Measurements from ENCODE around the gene FAM118A.

DNA sequence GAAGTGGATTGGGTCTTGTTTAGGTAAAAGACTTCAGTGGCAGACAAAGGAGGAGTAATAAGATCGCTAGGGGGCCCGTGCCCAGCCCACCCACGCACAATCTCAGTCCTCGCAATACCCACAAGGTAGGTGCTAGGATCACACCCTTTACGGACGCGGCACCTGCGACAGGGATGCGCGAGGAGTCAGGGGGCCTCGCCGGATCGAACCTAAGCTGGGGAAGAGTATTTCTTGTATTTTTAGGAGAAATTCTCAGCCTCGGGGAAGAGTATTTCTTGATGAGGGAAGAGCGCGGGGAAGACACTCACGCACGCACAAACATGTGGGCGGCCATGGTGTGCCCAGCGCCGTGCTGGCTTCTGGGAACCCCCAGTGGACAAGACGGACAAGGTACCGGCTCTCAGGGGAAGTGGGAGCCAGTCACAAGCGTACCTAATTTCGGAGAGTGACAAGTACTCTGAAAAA lies 745 bp upstream of the FAM118A start:
- TF ChIP-seq, protein P1, sequence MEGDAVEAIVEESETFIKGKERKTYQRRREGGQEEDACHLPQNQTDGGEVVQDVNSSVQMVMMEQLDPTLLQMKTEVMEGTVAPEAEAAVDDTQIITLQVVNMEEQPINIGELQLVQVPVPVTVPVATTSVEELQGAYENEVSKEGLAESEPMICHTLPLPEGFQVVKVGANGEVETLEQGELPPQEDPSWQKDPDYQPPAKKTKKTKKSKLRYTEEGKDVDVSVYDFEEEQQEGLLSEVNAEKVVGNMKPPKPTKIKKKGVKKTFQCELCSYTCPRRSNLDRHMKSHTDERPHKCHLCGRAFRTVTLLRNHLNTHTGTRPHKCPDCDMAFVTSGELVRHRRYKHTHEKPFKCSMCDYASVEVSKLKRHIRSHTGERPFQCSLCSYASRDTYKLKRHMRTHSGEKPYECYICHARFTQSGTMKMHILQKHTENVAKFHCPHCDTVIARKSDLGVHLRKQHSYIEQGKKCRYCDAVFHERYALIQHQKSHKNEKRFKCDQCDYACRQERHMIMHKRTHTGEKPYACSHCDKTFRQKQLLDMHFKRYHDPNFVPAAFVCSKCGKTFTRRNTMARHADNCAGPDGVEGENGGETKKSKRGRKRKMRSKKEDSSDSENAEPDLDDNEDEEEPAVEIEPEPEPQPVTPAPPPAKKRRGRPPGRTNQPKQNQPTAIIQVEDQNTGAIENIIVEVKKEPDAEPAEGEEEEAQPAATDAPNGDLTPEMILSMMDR (conservative IDR thresholded peaks at IDR 0.05; ENCODE audit: low read depth, low read length), result no peak
- TF ChIP-seq EZH2 (IDR thresholded peaks at IDR 0.05; ENCODE audit: low read length, unreplicated experiment) (no peak), EZH2phosphoT487 (IDR thresholded peaks at IDR 0.05; ENCODE audit: borderline replicate concordance, low read length) (no peak)
